CD4-positive, alpha-beta T cell treated with Interleukin-4 for 1 hour (primary cell): ENCODE measurements around the gene KIAA1614.
"Not testable (repeated sequence)": the region's sequence is repeated elsewhere in the genome, so short reads cannot be mapped to it uniquely, and the experiment has no call there.

ENCODE experiments used
- DNase-seq, 2 donors: peaks; one replicate each; pipeline ENCODE4 v3.0.0-alpha.2; 2020 to 2022

Gene KIAA1614

DNA sequence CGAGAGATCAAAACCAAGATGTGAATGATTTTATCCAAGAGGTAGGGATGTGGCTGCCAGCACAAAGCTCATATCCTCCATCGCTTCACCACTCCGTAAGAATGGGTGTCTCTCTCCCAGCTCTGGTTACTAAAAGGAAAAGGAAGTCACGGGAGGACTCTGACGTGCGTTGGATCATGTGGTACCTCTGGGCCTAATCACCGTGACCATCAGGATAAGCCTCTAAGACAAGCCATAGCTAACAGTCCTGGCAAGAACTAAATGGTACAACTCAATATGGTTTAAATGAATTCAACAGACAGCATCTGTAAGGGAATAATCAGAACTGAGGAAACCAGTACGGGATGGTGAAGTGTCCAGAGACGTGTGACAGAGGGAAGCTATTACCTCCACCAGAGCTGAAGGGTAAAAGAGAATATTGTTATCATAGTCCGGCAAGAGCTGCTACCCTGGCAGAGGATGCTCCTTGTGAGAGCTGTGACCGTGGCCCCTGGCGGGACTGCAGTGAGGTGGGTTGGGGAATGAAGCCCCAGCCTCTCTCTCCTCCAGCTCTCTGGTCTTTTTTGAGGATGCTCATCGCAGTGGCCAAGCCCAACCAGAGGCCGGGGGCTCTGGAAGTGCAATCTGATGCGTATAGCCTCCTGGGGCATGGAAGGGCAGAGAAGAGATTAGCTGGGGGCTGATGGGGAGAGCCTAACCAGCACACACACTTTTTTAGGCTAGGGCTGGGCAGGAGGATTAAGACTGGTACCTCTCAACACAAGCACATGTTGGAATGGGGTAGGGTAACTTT, 54.2 kb downstream of the KIAA1614 start:
- DNase-seq: no peak

DNA sequence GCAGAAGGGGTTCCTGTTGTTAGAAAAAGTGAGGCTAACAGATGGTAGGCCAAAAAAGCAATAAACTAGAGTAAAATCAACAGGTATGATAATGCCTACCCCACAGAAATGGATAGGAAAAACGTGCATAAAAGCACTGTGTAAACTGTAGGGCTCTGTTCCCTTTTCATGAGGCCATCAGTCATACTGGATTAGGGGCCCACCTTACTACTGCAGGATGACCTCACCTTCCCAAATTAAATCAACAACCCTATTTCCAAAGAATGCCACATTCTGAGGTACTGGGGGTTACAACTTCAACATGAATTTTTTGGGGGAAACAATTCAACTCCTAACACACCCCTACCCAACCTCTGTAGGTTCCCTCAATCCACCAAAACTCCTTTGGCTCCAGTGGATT, 54.9 kb downstream of the KIAA1614 start:
- DNase-seq: no peak

DNA sequence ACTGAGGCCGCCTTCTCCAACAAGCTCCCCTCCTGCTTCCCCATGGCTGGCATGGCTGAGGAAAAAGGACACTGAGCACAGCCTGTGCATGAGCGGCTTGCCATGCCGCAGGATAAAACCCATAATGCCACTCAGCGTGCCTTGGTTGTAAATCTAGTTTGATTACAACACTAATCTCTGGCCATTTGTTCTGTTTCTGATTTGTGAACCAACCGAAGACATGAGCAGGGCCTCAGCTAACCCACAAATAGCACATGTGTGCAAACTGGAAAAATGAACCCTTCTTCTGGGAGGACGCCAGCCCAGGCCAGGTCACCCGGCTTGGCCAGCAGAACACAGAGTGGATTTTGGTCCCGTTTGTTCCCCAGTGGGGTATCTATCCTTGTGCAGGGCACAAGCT, 56.1 kb downstream of the KIAA1614 start:
- DNase-seq: not testable (repeated sequence)

DNA sequence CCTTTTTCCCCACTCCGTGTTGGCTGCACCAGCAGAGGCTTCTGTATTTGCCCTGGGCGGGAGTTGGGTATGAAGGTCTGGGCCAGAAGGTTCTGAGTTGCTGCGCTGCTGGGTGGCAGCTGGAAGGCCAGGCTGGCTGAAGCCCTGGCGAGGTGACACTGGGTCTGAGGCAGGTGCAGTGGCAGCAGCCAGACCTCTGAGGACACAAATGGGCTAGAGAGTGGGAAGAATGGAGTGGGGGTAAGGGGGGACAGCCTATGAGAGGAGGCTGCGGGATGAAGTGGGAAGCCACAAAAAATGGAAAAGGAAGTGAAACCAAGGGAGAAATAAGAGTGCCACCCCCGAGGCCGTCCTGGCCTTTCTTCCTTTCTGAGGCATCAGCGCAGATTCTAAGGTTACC, 56.7 kb downstream of the KIAA1614 start:
- DNase-seq: no peak

DNA sequence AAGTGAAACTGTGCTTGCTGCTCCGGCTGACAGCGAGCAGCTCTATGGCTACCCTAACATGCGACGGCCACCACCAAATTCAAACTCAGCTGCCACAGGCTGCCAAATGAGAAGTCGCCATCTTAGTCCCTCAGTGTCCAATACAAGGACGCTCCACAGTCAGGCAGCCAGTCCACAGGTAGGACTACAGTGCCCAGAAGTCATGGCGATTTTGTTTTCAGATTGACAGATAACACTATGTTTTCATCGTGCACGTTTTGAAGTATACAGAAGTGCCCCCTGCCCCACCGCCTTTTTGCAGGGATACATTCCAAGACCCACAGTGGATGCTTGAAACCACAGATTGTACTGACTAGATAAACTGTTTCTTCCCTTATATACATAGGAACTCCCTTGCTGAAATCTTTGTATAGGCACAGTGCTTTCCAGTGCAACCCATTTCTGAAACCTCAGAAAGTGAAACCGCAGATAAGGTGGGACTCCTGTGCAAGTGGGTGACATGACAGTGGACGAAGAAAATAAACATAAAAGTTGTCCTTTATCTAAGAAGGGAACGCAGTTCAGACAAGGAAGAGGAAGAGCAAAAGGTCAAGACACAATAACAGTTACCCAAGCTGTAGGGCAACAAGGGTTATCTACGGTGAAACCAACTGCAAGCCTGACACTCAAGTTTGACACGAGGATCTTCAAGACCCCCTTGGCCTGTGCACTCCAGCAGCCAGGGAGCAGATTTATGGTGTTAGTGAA, 57.8 kb downstream of the KIAA1614 start:
- no peak for DNase-seq

DNA sequence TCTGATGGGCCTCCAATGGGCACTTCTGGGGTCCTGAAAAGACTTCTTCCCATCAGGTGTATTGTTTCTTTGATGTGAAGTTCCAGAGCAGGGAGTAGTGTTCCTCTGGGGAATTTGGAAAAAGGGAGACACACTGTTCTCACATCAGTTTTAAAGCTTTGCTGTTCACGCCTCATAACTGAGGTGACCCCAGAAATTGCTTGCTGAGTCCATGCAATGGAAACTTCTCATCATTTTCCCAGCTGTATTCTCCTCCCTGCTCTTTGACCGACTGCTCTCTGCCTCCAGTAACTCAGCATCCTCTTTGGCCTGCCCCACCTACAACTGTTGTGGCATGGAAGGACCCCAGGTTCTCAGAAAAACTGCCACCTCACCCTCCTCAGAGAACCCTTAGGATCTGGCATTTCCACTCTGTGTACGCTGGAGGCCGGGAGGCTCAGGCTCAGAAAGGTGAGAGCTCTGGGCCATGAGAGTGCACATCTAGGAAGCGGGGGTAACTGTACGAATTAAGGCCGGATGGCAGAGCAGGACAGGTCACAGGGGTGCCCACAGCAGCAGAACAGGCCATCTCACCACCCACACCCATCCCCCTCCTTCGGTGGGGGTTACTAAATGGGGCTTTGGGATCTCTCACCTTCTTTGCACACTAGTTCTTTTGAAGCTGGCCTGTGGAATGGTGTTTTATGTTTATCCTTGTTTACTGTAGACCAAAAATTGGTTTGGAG, 58.7 kb downstream of the KIAA1614 start:
- DNase-seq: no peak

DNA sequence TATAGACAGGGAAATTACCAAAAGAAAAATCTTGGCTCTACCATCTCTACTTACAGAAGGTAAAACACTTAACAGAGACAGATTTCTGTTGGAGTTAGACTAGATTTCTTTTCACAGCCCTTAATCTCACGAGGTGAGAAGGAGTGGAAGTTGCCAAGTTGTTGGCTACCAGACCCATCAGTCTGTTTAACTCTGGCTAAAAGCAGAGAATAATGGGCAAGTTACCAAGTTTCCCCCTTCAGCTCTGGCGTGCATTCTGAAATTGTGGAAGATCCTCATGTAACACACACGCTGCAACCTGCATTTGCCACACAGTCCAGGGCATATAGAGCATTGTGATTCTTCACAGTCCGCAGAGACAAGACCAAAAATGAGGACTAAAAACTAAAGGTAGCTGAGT, 60.7 kb downstream of the KIAA1614 start:
- DNase-seq: no peak

DNA sequence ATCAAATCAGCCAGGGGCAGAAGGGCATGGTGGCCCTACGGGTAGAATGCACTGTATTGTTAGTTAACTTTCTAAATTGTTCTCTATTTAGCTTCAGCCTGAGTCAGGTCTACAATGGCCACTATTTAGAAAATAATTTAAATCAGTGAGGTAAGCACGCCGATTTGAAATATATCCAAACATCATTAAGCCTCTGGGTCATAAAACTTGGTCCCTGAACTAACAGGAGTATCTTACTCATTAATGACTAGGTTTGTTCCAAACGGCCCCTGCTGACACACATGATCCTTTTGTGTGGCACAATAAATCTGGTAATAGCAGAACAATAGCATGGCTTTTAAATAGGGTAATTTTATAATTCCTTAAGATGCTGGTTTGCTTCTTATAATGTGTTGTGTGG, 61.5 kb downstream of the KIAA1614 start:
- no peak for DNase-seq

DNA sequence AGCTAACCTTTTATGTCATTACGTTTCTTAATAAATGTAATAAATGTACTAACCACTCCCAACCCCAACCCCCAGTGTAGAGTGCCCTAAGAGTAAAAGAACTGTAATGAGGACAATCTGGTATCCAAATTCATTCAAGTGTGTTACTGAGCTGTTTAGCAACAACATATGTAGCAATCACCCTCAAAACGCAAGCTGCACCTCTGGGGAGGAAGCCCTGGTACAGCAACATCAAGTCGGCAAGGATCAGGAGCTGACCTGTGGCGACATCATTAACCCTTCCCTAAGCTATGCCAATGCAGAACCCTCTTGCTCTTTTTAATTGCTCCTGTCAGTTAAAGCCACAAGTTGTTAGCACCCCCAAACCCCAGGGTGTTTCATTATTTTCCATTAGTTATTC, 62.9 kb downstream of the KIAA1614 start:
- DNase-seq: no peak

DNA sequence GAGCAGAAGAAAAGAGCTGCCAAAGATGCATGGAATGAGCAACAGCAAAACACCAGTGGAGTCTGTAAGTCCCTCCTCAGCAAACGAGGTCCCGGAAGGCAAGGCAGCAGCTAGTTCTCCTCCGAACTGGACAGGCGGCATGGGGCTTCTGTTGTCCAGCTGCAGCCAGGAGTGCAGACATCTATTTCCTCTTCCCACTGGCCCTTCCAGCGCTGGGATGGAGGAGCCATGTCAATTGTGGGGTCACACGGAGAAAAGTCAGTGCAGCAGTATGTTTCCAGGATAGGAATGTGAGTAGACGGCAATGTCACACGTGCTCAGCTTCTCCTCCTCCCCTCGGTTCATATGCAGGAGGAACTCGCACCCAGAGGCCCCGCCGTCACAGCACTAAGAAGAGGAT, 63.5 kb downstream of the KIAA1614 start:
- no peak for DNase-seq

DNA sequence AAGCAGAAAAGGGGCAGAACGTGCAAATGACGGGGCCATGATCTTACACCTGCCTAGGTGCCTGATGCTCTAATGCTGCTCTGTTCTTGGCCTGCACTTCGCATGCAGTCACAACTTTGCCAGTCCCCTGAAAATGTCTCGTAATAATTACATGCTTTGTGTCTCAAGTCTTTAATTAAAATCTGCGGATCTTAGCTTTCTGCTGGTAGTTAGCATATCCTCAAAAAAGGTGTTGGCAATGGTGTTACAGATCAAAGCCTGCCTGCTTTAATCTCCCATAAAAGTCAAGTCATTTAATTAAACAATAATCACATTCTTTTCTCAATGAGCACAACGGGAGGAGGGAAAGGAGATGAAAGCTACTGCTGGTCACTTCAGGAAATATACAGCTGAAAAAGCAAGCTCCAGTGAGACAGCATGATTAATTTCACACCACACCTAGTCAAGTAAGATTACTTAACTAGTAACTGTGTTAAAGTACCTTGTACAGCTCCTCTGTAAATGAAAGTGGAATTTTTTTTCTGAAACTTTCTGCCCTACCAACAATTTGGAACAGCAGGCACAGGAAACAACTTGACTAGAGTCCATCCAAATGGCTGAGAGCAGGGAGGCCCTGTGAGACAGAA, 64.1 kb downstream of the KIAA1614 start:
- no peak for DNase-seq

DNA sequence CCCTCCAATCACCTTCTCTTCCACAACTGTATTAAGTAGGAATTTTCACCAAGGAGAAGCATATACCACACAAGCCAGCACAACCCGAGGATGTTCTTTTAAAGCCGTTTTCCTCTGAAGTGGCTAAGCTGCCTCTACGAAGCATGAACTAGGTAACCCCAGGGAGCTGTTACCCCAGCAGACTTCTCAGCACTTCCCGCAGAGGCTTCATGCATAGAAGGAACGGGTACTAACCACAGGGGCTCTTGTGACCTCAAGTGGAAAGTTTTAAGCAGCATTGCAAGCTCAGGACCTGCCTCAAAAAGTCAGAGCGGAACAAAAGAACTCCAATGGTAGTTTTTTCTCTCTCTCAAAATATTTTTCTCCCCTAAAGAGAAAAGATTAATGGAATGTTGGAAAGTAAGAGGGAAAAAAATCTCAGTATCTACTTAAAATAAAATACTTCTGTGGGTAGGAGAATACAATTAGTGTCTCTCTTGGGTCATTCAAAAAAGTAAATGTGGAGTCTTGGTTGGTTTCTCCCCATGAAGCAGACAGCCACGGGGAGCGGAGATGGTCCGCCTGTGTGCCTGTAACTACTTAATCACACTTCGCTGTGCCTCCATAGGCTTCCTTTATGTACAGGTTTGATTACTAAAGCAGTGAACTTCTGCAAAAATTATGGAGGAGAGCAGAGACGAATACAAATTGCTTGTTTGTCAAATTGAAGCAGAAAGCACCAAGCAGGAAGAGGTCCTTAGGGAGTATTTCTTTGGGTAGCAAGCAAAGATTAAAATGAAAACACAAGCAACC, 69.1 kb downstream of the KIAA1614 start:
- DNase-seq: peak; percentile 23 to 26

DNA sequence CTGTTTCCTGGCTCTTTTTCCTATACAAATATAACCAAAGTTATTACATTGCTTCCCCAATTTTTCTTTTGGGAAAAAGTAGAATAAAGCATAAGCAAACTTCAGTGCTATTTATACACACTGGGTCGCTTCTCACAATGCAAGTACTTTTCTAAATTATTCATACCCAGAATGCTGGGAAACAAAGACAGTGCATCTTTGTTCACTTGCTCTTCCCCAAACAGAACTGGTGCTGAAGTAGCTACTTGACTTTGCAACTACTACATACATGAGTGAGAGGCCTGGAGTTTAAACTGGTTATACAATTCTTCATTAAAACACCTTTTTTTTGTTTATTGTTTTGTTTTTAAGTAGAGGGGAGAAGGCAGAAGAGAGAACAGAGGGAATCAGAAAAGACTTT, 69.7 kb downstream of the KIAA1614 start:
- no peak for DNase-seq

DNA sequence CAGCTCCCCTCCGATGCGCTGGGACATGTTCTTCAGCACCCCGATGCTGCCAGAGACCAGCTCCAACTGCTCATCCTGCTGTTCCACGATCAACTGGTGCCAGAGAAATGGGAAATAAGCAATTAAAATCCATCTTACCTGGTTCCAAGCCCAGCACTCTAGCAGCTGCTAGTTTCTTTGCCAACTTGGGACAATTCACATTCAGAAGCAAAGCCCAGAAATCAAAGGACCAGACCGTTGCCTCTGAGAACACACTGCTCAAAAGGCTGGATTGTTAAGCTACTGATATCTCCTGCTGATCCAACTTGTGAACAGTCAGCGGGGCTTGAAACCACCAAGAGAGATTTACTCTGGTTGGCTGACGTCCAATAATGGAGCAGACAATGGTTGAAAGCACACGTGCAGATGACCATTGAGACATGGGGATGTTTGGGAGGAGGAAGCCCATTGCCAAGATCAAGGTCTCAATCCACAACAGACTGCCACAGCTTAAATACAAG, 75.6 kb downstream of the KIAA1614 start:
- DNase-seq: no peak

DNA sequence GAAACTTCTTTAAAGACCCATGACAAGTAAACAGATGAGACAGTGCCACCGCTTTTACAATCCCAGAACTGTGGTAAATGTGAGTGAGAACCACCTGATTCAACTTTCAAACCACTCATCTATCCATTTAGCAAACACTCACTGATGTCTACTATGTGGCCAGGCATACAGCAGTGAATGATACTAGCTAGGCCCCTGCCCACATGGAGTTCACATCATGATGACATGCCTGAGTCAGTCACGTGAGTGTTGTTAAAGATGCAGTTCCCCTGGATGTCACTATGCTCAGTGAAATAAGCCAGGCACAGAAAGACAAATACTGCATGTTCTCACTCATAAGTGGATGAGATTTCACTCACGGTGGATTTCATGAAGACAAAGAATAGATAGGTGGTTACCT, 81.6 kb downstream of the KIAA1614 start:
- DNase-seq: no peak

DNA sequence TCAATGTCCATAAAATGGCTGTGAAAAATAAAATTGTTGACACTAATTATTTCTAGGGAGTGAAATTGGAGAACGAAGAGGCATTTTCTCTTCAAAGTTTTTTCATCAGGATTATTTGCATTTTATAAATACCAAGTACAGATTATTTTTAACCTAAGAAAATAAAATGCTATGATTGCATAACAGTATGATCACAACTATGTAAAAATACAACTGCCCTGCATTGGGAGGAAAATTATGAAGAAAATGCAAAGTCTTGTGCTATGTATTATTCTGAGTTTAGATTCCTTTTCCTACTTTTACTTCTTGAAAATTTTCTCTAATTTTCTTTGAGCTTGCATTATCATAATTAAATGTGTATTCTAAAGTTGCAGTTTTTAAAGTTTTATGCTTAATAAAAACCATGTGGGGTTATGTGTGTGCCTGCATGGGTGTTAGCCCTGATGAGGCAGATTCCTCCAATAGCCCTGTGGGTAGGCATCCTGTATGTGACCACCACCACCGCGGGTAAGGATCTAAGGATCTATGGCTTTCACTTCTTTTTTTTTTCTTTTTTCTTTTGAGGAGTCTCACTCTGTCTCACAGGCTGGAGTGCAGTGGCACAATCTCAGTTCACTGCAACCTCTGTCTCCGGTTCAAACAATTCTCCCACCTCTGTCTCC, 85.3 kb downstream of the KIAA1614 start:
- no peak for DNase-seq
